Breast epithelium (tissue), 3 donors: ENCODE measurements around the gene TNKS1BP1.

Source experiments
- CTCF ChIP-seq, 3 donors: fragments of 450-650 bp; IDR thresholded peaks; one replicate each; pipeline ENCODE4 v1.5.1; 2016 to 2017; ENCODE audit warnings: antibody characterized with exemption in 3 of 3, mild to moderate bottlenecking in 3 of 3, moderate library complexity in 3 of 3
- POLR2A ChIP-seq: fragments of 450-650 bp; IDR thresholded peaks from one replicate; pipeline ENCODE4 v1.6.1; 2016; ENCODE audit warnings: antibody characterized with exemption, mild to moderate bottlenecking, moderate library complexity
- POLR2AphosphoS5 ChIP-seq, 3 donors: sonication (generic); formaldehyde crosslinking; IDR thresholded peaks; one replicate each; pipeline ENCODE4 v1.6.1; 2017; ENCODE audit warnings: antibody characterized with exemption in 3 of 3

DNA sequence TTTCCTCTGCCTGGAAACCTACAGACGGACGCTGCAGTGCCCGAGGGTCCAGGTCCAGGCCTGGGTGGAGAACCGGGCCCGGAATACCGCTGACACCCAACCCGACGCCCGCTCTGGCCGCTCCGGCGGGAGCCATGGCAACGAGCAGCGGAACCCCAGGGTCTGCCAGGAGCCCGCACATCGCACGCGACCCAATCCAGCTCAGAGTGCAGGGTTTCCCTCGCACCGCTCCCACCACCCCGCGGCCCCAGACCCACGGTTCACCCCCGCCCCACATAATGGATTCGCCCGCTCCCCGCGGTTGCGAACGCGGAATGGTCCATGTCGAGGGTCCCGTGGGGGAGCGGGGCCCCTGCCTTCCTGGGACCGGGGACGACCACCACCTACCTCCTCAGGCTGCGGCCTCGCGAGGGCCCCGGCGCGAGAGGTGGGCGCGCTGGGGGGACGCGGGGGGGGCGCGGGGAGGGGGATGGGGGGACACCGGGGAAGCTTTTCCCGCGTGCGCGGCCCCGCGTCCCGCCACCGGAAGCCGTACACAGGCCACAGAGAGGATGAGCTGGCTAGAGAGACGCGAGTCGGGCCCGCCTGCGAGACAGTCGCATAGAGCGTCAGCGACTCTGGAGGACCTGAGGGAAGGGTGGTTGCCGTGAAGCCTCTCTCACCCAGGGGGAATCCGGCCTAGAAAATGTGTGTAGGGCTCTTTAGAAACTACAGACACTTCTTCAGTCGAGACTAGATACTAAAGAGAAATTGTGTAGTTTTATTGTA, 10.8 kb upstream of the TNKS1BP1 start, which contains the start of gene SSRP1:
- TF ChIP-seq CTCF (IDR thresholded peaks at IDR 0.05) (no peak), POLR2A (no peak), POLR2AphosphoS5 (IDR thresholded peaks at IDR 0.05) (peak in 2 of 3 donors; percentile 22 to 62)
